ENCODE measurements around the gene KANK4.

KANK4 gene

DNA sequence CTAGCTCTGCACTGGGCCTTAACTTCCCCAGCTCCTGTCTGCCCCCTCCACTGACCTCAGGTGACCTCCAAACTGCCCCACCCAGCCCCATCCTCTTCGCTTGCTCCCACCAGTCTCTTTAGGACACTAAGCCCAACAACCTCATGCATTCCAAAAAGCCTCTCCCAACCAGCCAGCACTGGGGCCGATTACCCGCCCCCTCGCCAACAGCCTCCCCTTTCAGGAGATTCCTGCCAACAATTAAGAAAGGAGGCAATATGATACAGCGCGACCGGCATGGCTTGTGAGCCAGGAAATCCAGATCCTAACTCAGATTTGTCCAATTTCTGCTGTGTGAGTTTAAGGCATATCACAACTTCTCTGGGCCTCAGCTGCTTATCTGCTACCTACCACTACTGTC is 14.7 kb downstream of the KANK4 start:
- DNase-seq = no peak

DNA sequence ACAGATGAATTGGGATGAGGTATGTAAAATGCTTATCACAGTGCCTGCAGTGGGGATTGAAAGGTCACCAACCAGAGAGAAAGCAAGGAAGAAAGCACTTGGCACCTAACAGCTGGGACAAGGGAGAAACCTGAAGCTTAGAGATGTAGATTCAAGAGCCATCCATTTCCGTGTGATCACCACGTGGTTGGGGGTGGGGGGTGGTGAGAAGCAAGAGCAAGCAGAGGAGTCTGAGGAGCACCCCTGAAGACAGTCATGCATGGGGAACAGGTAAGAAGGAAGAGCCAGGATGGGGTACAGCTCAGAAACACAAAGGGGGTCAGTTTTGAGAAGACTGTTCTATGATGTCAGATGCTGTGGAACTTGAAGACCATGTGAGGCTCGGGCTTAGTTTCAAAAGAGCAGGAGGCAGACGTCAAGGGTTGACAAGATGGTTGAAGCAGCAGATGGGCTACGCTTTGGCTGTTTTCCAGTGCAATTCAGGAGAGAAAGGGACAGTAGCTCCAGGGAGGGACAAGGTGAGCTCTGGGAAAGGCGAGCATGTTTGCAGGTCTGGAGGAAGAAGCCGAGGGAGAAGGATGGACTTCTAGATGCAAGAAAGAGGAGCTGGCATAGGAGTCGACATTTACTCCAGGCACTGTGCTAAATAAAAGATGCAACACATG is 17.4 kb downstream of the KANK4 start:
- DNase-seq = no peak

DNA sequence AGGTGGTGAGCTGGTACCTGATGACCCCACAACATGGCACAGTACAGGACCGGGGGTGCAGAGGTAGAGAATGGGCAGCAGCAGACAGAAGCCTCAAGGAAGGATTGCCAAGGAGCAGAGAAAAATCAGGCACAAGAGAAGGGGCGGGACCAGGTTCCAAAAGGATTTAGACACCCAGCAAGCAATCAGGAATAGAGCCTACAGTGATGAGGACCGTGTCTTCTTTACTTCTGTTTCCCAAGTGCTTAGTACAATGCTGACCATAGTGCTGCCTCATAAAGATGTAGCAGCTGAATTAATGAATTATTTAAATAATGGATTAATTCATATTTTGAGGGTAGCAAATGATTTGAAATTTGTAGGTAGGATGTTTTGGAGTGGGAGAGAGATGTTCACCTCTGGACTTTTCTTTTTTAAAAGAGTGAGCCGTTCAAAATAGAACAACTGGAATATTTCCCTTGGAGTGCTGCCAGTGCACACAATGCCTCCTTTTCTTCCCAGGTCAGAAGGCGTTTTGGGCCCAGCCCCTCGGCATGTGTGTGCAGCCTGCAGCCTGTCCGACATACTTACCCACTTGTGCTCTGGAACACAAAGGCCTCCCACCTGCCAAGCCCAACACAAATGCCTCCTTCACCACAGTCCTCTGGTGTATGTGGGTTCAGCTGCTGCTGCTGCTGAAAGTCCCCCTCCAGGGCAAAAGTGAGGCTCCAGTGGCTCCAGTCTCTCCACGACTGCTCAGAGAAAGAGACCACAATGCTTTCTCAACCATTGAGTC is 19.6 kb downstream of the KANK4 start:
- DNase-seq = no peak

DNA sequence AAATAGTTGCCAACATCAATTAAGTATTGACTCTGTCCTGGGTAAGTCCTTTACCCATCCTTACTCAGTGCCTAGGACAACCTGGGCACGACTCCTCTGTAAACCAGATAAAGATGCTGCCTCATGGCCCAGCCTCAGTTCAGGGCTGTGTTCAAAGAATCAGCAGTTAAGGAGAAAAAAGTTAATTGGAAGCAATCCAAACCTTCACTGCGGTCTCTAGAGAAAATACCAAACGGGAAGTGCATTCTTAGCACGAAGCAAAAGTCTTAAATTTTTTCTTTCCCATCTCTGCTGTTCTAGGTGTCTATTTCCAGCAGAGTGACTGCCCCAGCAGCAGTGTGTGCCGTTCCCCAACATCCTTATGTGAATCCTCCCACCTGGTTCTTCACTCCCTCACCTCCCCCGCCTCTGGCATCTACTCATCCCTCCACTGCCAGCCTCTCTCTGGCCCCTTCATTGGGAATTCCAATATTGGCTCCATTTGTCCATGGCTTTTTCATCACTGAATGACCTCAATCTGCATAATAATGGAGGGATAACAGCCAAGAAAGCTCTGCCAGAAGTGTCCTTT is 23.2 kb downstream of the KANK4 start:
- no peak for DNase-seq

- DNase-seq = no peak
Measured at GRCh38 chr1:62294261-62294660, 25.0 kb downstream of the KANK4 start.

- DNase-seq = no peak
Measured at GRCh38 chr1:62288662-62289061, 30.6 kb downstream of the KANK4 start.

- DNase-seq = no peak
Measured at GRCh38 chr1:62288224-62288623, 31.0 kb downstream of the KANK4 start.

GRCh38 chr1:62286786-62287224 is 32.4 kb downstream of the KANK4 start:
- no peak for DNase-seq

DNA sequence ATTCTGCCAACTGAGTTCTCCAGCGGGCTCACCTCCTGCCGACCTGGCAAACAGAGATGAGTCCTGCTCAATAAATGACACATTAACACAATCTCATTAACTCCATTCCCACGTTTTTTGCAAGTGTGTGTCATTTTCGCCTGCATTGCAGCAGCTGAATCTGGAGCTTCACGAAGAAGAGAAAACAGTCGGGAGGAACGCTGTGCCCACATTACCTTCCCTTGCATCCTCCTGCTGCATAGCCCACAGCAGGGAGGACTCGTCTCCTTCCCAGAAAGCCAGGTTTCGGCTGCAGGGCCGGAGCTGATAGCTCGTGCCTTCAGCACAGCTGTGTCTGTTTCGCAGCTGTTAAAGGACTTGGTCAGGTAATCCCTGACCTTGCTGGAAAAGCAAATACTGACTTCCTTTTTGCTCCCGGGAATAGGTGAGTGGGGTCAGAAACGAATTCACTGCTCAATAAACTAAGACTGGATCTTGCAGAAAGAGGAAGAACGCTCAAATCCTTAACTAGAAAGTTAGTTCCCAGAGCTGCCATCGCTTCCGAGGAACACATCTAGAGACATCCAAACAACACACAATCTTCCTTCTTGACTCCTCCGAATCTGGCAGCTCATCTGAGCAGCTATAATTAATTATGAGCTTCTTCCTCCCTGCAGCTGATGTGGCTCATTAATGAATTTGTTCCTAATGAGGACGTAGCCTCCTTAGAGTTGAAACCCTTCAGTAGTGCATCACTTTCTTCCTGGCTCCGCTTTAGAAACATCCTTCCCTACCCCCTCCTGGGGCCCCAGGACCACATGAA is 33.0 kb downstream of the KANK4 start:
- DNase-seq = no peak

- no peak for DNase-seq
Measured at GRCh38 chr1:62285440-62285839, 33.8 kb downstream of the KANK4 start.

DNA sequence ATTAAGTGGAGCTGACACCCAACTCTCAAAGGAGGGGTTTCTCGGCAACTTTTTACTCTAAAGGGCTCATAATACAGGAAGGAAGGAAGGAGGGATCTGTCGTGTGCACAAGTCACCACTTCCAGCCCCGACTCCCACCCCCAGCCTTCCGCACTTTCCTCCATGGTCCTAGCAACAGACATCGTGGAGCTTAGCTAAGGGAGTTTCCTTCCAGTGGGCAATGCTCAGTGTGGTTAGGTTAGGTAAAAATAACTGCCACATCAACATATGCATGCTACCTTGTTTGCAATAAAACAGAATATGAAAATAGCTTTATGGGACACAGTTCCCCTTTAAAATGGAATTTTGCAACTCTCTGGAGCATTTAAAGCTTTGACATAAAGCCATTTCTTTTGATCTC is 35.2 kb downstream of the KANK4 start:
- no peak for DNase-seq

GRCh38 chr1:62282909-62283755 is 36.1 kb downstream of the KANK4 start:
- DNase-seq = no peak

GRCh38 chr1:62281922-62282555 is 37.2 kb downstream of the KANK4 start:
- no peak for DNase-seq

GRCh38 chr1:62280960-62281465 is 38.2 kb downstream of the KANK4 start:
- no peak for DNase-seq

GRCh38 chr1:62280150-62280549 is 39.1 kb downstream of the KANK4 start:
- no peak for DNase-seq

DNA sequence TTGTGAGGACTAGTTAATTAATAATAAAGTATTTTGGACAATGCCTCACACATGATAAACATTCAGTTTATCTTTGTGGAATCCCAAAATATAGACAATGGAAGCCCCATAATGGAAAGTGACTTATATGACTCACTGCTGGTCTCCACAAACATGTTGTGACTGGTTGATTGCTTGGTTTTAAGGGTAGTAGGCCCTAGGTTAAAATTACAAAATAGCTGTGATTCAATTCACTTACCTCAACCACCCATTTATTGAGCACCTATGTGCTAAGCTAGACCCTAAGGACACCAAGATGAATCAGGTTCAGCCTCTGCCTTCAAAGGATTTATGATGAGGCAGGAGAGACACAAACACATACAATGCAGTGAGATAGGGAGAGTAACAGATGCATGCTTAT is 42.4 kb downstream of the KANK4 start:
- no peak for DNase-seq

DNA sequence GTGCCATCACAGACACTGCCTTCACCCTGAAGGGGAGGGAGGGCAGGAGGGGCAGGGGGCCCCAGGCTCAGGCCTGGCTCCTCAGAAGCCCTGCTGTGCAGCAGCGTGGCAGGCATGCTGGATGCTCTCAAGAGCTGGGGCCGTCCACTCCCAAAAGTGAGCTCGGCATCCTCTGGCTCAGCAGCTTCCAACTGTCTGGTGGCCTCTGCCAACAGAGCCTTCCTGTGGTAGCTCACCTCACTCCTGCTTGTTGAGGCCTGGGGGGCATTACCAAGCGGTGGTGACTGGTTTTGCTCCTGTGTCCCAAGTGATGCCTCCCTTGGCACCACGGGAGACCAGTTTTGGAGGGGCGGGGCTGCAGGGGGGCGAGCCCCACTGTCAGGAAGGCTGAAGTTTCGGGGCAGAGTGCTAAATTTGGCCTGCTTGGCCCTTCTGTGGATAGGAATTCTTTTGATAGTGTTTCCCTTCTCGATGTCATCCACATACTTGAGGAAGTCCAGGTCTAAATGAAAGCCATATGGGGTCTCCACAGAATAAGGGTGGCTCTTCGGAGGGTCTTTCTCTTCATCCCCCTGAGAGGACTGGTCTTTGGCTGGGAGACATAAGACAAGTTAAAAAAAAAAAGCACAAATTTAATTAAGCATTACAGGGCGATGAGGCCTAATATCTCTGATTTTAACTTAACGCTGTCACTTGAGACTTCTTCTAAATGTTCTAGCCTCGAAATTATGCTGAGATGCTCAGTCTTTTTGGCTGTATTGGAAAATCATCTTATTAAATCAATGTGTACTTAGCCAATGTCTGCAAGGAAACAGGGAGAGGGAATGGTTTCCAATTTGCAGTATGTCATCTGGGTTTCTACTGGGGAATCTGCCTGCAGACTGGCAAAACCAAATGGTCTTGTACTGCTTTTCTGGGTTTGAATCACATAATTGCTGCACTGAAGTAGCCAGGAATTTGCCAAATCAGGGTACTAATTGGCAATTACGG is 44.4 kb downstream of the KANK4 start:
- DNase-seq = no peak

DNA sequence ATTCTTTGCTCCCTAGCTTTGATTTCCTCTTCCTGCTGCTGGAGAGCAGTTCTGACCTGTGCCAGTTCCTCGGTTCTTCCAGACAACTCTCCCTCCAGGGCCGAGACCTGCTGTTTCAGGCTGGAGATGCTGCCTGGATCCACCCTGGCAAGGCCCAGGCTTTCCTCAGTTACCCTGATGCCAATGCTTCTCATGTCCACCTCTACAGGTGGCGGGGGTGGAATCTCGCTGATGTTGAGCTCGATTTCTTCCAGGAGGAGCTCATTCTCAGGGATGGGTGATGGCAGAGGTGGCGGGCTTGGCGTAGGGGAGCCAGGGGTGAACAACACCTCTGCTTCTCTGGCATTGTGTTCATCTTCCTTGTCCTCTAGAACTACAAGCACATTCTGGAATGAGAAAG is 45.3 kb downstream of the KANK4 start:
- no peak for DNase-seq

DNA sequence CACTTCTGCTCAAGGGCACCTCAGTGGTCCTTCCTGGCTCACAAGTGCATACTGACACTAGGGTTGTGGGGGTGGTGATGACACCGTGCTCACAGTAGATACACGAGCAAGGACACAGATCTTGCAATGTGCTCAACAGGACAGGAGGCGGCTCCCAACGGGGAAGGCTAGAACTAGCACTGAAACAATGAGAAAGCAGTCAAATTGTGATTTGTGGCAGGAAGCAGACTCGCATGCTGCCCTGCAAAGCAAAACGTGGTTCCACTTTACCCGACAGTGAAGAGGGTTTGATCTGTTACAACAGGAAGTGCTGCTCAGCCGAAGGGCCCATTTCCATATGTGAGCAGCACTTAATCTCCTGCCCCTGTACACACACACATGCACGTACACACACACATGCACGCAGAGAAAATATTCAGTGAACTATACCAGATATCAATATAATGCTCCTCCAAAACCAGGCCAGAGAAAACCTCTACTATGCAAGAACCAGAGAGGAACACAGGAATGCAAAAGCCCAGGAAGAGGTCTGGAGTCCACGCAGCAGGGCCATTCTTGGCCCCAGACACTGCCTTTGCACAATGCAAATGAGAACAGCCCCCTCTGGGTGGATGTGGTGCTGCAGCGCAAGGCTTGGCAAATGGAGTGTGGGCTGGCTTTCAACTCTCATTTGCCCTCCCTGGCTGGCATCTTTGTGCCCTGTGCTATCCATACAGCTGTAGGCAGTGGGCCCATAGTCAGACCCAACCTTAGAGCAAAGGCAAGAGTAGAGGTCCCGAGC is 47.1 kb downstream of the KANK4 start:
- DNase-seq = peak; percentile 38

- no peak for DNase-seq
Measured at GRCh38 chr1:62271134-62271533, 48.1 kb downstream of the KANK4 start.

All from activated gamma-delta T cell treated with Interleukin-2 at 50 U/mL for 16 hours (primary cell).